ENCODE results near the gene GFRA3.
"Not testable (repeated sequence)": the region's sequence is repeated elsewhere in the genome, so short reads cannot be mapped to it uniquely, and the experiment has no call there.

Gene GFRA3

GRCh38 chr5:138257583-138257982 lies 16.8 kb downstream of the GFRA3 start:
- Histone ChIP-seq H3K4me3 (ENCODE audit: low read depth, low read length) (no peak overlapping the region), H3K36me3 (ENCODE audit: control insufficient read depth in 2 of 2, insufficient read depth in 1 of 2, low read length in 2 of 2) (no peaks in the 10 kb centered on the region), H3K27ac (ENCODE audit: extremely low read depth, low read depth, low read length) (no peak overlapping the region), H3K4me1 (ENCODE audit: control insufficient read depth, insufficient read depth, low read length) (no peaks in the 10 kb centered on the region), H3K9me3 (ENCODE audit: control insufficient read depth, insufficient read depth, low read depth, low read length) (no peaks in the 10 kb centered on the region)
- CTCF ChIA-PET: no interaction called here
- POLR2A ChIA-PET: no interaction called here
- TF ChIP-seq BCL6B (tag by site-specific recombination; IDR thresholded peaks at IDR 0.05): no peak
- no peak for TF ChIP-seq ZNF704 (tag by site-specific recombination; IDR thresholded peaks at IDR 0.05)
- no peak for TF ChIP-seq ZBTB44 (tag by site-specific recombination; IDR thresholded peaks at IDR 0.05)
- TF ChIP-seq SALL2 (tag by site-specific recombination; IDR thresholded peaks at IDR 0.05; ENCODE audit: borderline replicate concordance): no peak
- TF ChIP-seq ZSCAN18 (tag by site-specific recombination; IDR thresholded peaks at IDR 0.05): no peak
- TF ChIP-seq YY1 (tag by site-specific recombination; IDR thresholded peaks at IDR 0.05): no peak
- no peak for TF ChIP-seq ZNF404 (tag by site-specific recombination; IDR thresholded peaks at IDR 0.05)
- TF ChIP-seq ZNF121 (tag by site-specific recombination; IDR thresholded peaks at IDR 0.05): no peak
- no peak for TF ChIP-seq ZEB2 (tag by site-specific recombination; IDR thresholded peaks at IDR 0.05)

- no peaks in the 10 kb centered on the region for H3K4me1 ChIP-seq (ENCODE audit: control insufficient read depth, insufficient read depth, low read length)
- no peak overlapping the region for H3K4me3 ChIP-seq (ENCODE audit: low read depth, low read length)
- no peaks in the 10 kb centered on the region for H3K9me3 ChIP-seq (ENCODE audit: control insufficient read depth, insufficient read depth, low read depth, low read length)
- CTCF ChIA-PET: interaction anchor here (2.3 kb wide), 1 partner anchor 30 kb away, joined by 6 read pairs; no protein-coding TSS in a partner anchor
- no peak for TF ChIP-seq ZNF677 (tag by site-specific recombination; IDR thresholded peaks at IDR 0.05)
- TF ChIP-seq ATF2 (tag by site-specific recombination; IDR thresholded peaks at IDR 0.05; ENCODE audit: low read depth): no peak
- no peak for TF ChIP-seq ZSCAN4 (tag by site-specific recombination; IDR thresholded peaks at IDR 0.05)
- no peak for TF ChIP-seq EGR2 (tag by site-specific recombination; IDR thresholded peaks at IDR 0.05; ENCODE audit: low read depth)
- no peak overlapping the region for H3K27ac ChIP-seq (ENCODE audit: extremely low read depth, low read depth, low read length)
- POLR2A ChIA-PET: no interaction called here
- H3K36me3 ChIP-seq (ENCODE audit: control insufficient read depth in 2 of 2, insufficient read depth in 1 of 2, low read length in 2 of 2): no peaks in the 10 kb centered on the region
These were observed 21.5 kb downstream of the GFRA3 start for GRCh38 chr5:138252944-138253343.

GRCh38 chr5:138247800-138248199 lies 26.6 kb downstream of the GFRA3 start:
- H3K4me1 ChIP-seq (ENCODE audit: control insufficient read depth, insufficient read depth, low read length); H3K27ac ChIP-seq (ENCODE audit: extremely low read depth, low read depth, low read length); H3K4me3 ChIP-seq (ENCODE audit: low read depth, low read length); POLR2A ChIA-PET; H3K36me3 ChIP-seq (ENCODE audit: control insufficient read depth in 2 of 2, insufficient read depth in 1 of 2, low read length in 2 of 2); H3K9me3 ChIP-seq (ENCODE audit: control insufficient read depth, insufficient read depth, low read depth, low read length); CTCF ChIA-PET: not testable (repeated sequence)

All from HEK293 (cell line).